OCI-LY3 (cell line): ENCODE measurements around the gene ERI3.
A peak's percentile ranks its signal among the peaks of the same experiment; 100 is the strongest.

Source experiments
- H2AFZ ChIP-seq: fragments of 200-600, 300-600 bp; shearing (Covaris generic); 2 replicates; pipeline ENCODE4 v1.6.0; 2014; ENCODE audit warnings: antibody characterized with exemption, low read depth, low read length
- H3K27ac ChIP-seq: fragments of 200-600, 300-600 bp; sonication (generic); 2 replicates; pipeline ENCODE4 v1.5.1; 2014; ENCODE audit warnings: mild to moderate bottlenecking, low read length, moderate library complexity, mixed read lengths
- H3K27me3 ChIP-seq: fragments of 200-600, 300-600 bp; sonication (generic); 2 replicates; pipeline ENCODE4 v1.6.1; 2014; ENCODE audit warnings: low read depth, low read length, mixed read lengths
- H3K36me3 ChIP-seq: fragments of 200-600, 300-600 bp; sonication (generic); replicated peaks from 2 replicates; pipeline ENCODE3; 2014; ENCODE audit warnings: low read depth, low read length, mixed read lengths
- H3K4me1 ChIP-seq: fragments of 300-600, 200-600 bp; sonication (generic); 2 replicates; pipeline ENCODE4 v1.6.1; 2014; ENCODE audit warnings: low read length, mixed read lengths
- H3K4me2 ChIP-seq: fragments of 200-600, 300-600 bp; sonication (generic); 2 replicates; pipeline ENCODE4 v1.6.1; 2014; ENCODE audit warnings: low read length, mixed read lengths
- H3K4me3 ChIP-seq: fragments of 300-600, 200-600 bp; sonication (generic); 2 replicates; pipeline ENCODE4 v1.5.1; 2014; ENCODE audit warnings: antibody characterized with exemption, mild to moderate bottlenecking, low read length, moderate library complexity
- H3K79me2 ChIP-seq: fragments of 300-600, 200-600 bp; shearing (Covaris generic); 2 replicates; pipeline ENCODE4 v1.6.1; 2014; ENCODE audit warnings: mild to moderate bottlenecking, low read length, mixed read lengths
- H3K9ac ChIP-seq: fragments of 300-600, 200-600 bp; shearing (Covaris generic); 2 replicates; pipeline ENCODE4 v1.6.0; 2014; ENCODE audit warnings: mild to moderate bottlenecking, low read length, moderate library complexity
- H3K9me3 ChIP-seq: fragments of 200-600, 300-600 bp; shearing (Covaris generic); 2 replicates; pipeline ENCODE4 v1.6.1; 2014; ENCODE audit warnings: low read length, mixed read lengths; ENCODE audit not compliant: insufficient read depth
- H4K20me1 ChIP-seq: fragments of 200-600, 300-600 bp; sonication (generic); 2 replicates; pipeline ENCODE4 v1.6.1; 2016; ENCODE audit warnings: low read length, mixed read lengths; ENCODE audit not compliant: insufficient read depth
- CTCF ChIP-seq: fragments of 200-600, 300-600 bp; sonication (generic); IDR thresholded peaks from 2 replicates; pipeline ENCODE4 v1.5.1; 2014; ENCODE audit warnings: antibody characterized with exemption, low read length, low read depth
- EZH2phosphoT487 ChIP-seq: fragments of 200-600 bp; shearing (Covaris generic); IDR thresholded peaks from 2 replicates; pipeline ENCODE4 v1.6.1; 2018; ENCODE audit warnings: antibody characterized with exemption, mixed run types, low read depth

Gene ERI3

GRCh38 chr1:44219301-44219626 is 135.8 kb downstream of the ERI3 start:
- H3K4me3 ChIP-seq, result no peak overlapping the region
- H3K27ac ChIP-seq, result no peak overlapping the region
- no peak overlapping the region for H3K4me2 ChIP-seq
- no peaks in the 10 kb centered on the region for H3K9me3 ChIP-seq
- H3K79me2 ChIP-seq, result 0 out of 2 replicates have a peak, but pooled peaks cover 2% of the 10 kb centered on the region
- no peak for TF ChIP-seq CTCF
- TF ChIP-seq EZH2phosphoT487, result no peak
- H3K36me3 ChIP-seq, result no peaks in the 10 kb centered on the region
- H2AFZ ChIP-seq, result no peak overlapping the region
- H3K9ac ChIP-seq, result no peak overlapping the region
- H4K20me1 ChIP-seq, result no peaks in the 10 kb centered on the region
- H3K4me1 ChIP-seq, result peaks cover under 1% of the 10 kb centered on the region; the same call in 1 of the 2 replicates
- no peaks in the 10 kb centered on the region for H3K27me3 ChIP-seq

GRCh38 chr1:44218503-44219300 is 136.4 kb downstream of the ERI3 start:
- H3K79me2 ChIP-seq, result peaks cover 7% of the 10 kb centered on the region
- no peak overlapping the region for H2AFZ ChIP-seq
- H3K4me3 ChIP-seq, result no peak overlapping the region
- H4K20me1 ChIP-seq, result no peaks in the 10 kb centered on the region
- no peak overlapping the region for H3K4me2 ChIP-seq
- H3K27me3 ChIP-seq, result no peaks in the 10 kb centered on the region
- no peaks in the 10 kb centered on the region for H3K9me3 ChIP-seq
- no peaks in the 10 kb centered on the region for H3K36me3 ChIP-seq
- no peak overlapping the region for H3K9ac ChIP-seq
- no peak overlapping the region for H3K27ac ChIP-seq
- peaks cover 5% of the 10 kb centered on the region; the same call in 1 of the 2 replicates for H3K4me1 ChIP-seq
- TF ChIP-seq CTCF, result no peak
- no peak for TF ChIP-seq EZH2phosphoT487

GRCh38 chr1:44217809-44218410 is 137.1 kb downstream of the ERI3 start:
- peaks cover 5% of the 10 kb centered on the region; the same call in 1 of the 2 replicates for H3K4me1 ChIP-seq
- H3K27ac ChIP-seq, result no peak overlapping the region
- no peaks in the 10 kb centered on the region for H3K36me3 ChIP-seq
- H3K9me3 ChIP-seq, result no peaks in the 10 kb centered on the region
- no peak overlapping the region for H3K9ac ChIP-seq
- peaks cover 10% of the 10 kb centered on the region for H3K79me2 ChIP-seq
- no peak overlapping the region for H3K4me2 ChIP-seq
- no peaks in the 10 kb centered on the region for H3K27me3 ChIP-seq
- no peaks in the 10 kb centered on the region for H4K20me1 ChIP-seq
- H3K4me3 ChIP-seq, result no peak overlapping the region
- no peak for TF ChIP-seq EZH2phosphoT487
- peak; percentile 71 for TF ChIP-seq CTCF
- H2AFZ ChIP-seq, result no peak overlapping the region

GRCh38 chr1:44213222-44214112 is 141.6 kb downstream of the ERI3 start, which contains the start of gene DMAP1:
Gene DMAP1, plus strand, starts transcription at chr1:44213471. Its CDS starts 283 bp downstream, at chr1:44213754.
- Histone ChIP-seq H4K20me1 (no peaks in the 10 kb centered on the region), H3K4me2 (peak within 1 kb of the TSS; percentile 88), H3K36me3 (no peaks in the 10 kb centered on the region), H3K4me3 (peak within 1 kb of the TSS; percentile 93), H2AFZ (peak within 1 kb of the TSS; percentile 88), H3K4me1 (peaks cover 12% of the 10 kb centered on the region), H3K27ac (peak within 1 kb of the TSS; percentile 33), H3K27me3 (no peaks in the 10 kb centered on the region), H3K9me3 (no peaks in the 10 kb centered on the region), H3K79me2 (peaks cover 10% of the 10 kb centered on the region), H3K9ac (peak within 1 kb of the TSS; percentile 70)
- TF ChIP-seq EZH2phosphoT487, result no peak
